Mesenchymal stem cell (in vitro differentiated cells and primary cell): ENCODE data around the gene KIF9.

Source experiments
- DNase-seq: peaks from one replicate; pipeline ENCODE4 v3.0.0-alpha.2; 2013
- H2AFZ ChIP-seq: one replicate; pipeline ENCODE4 v1.6.1; 2013; ENCODE audit warnings: low read depth, mild to moderate bottlenecking, control low read depth, inconsistent platforms, low read length, moderate library complexity
- H2AK5ac ChIP-seq: 2 replicates; pipeline ENCODE4 v1.6.1; 2013; ENCODE audit warnings: low read length, moderate library complexity, mild to moderate bottlenecking, inconsistent platforms; ENCODE audit not compliant: severe bottlenecking
- H2BK120ac ChIP-seq: one replicate; pipeline ENCODE4 v1.6.1; 2013; ENCODE audit warnings: low read depth, mild to moderate bottlenecking, inconsistent platforms, low read length, moderate library complexity
- H2BK12ac ChIP-seq, 2 experiments: one replicate each; pipeline ENCODE4 v1.6.1; 2013; ENCODE audit warnings: inconsistent platforms in 2 of 2, low read length in 2 of 2, mild to moderate bottlenecking in 2 of 2, moderate library complexity in 2 of 2, control low read depth in 1 of 2
- H2BK15ac ChIP-seq: one replicate; pipeline ENCODE4 v1.6.1; 2013; ENCODE audit warnings: mild to moderate bottlenecking, low read depth, inconsistent platforms; ENCODE audit not compliant: poor library complexity, severe bottlenecking
- H2BK5ac ChIP-seq: 2 replicates; pipeline ENCODE4 v1.6.1; 2013; ENCODE audit warnings: low read depth, mild to moderate bottlenecking, low read length, control low read depth, inconsistent platforms; ENCODE audit not compliant: poor library complexity, severe bottlenecking
- H3K14ac ChIP-seq, 2 experiments: one replicate each; pipeline ENCODE4 v1.6.1; 2013; ENCODE audit warnings: inconsistent platforms in 2 of 2, low read length in 2 of 2, control low read depth in 1 of 2, mild to moderate bottlenecking in 1 of 2, moderate library complexity in 1 of 2
- H3K18ac ChIP-seq, 2 experiments: one replicate each; pipeline ENCODE4 v1.6.1; 2013; ENCODE audit warnings: inconsistent platforms in 2 of 2, low read length in 2 of 2, control low read depth in 1 of 2, low read depth in 1 of 2, mild to moderate bottlenecking in 1 of 2
- H3K23ac ChIP-seq, 2 experiments: one replicate each; pipeline ENCODE4 v1.6.1; 2013; ENCODE audit warnings: inconsistent platforms in 2 of 2, low read length in 2 of 2, mild to moderate bottlenecking in 2 of 2, moderate library complexity in 2 of 2, control low read depth in 1 of 2
- H3K27ac ChIP-seq: 2 replicates; pipeline ENCODE4 v1.5.1; 2013; ENCODE audit warnings: mild to moderate bottlenecking, moderate library complexity, low read length, control low read depth, inconsistent platforms; ENCODE audit not compliant: poor library complexity, severe bottlenecking
- H3K27me3 ChIP-seq, 2 experiments: 2 replicates each; pipeline versions ENCODE4 v1.6.1 to v1.7.0; 2013; ENCODE audit warnings: low read length in 2 of 2, mild to moderate bottlenecking in 2 of 2, moderate library complexity in 2 of 2, control low read depth in 1 of 2, inconsistent platforms in 1 of 2; ENCODE audit not compliant: control insufficient read depth in 1 of 2, insufficient read depth in 1 of 2
- H3K36me3 ChIP-seq, 2 experiments: 2 replicates each; pipeline versions ENCODE4 v1.6.1 to v1.7.0; 2013; ENCODE audit warnings: low read length in 2 of 2, control low read depth in 1 of 2, inconsistent platforms in 1 of 2, low read depth in 1 of 2, mild to moderate bottlenecking in 1 of 2; ENCODE audit not compliant: insufficient read depth in 2 of 2, control insufficient read depth in 1 of 2
- H3K4ac ChIP-seq, 2 experiments: one replicate each; pipeline ENCODE4 v1.6.1; 2013; ENCODE audit warnings: inconsistent platforms in 2 of 2, low read length in 2 of 2, mild to moderate bottlenecking in 2 of 2, moderate library complexity in 2 of 2, control low read depth in 1 of 2, low read depth in 1 of 2
- H3K4me1 ChIP-seq: 2 replicates; pipeline ENCODE4 v1.6.1; 2013; ENCODE audit warnings: low read depth, low read length, control low read depth; ENCODE audit not compliant: control insufficient read depth, insufficient read depth
- H3K4me2 ChIP-seq: 2 replicates; pipeline ENCODE4 v1.6.1; 2013; ENCODE audit warnings: low read length, mild to moderate bottlenecking, inconsistent platforms; ENCODE audit not compliant: poor library complexity, severe bottlenecking
- H3K4me3 ChIP-seq, 2 experiments: 2 replicates each; pipeline versions ENCODE4 v1.5.1 to v1.7.0; 2013; ENCODE audit warnings: low read length in 2 of 2, mild to moderate bottlenecking in 2 of 2, control low read depth in 1 of 2, low read depth in 1 of 2; ENCODE audit not compliant: insufficient read depth in 1 of 2
- H3K79me1 ChIP-seq: replicated peaks from 2 replicates; pipeline ENCODE4 v1.6.1; 2013; ENCODE audit warnings: mild to moderate bottlenecking, control low read depth, low read length, inconsistent platforms; ENCODE audit not compliant: poor library complexity, severe bottlenecking
- H3K9ac ChIP-seq: 2 replicates; pipeline ENCODE4 v1.7.0; 2013; ENCODE audit warnings: mild to moderate bottlenecking, low read length, moderate library complexity
- H3K9me3 ChIP-seq: 2 replicates; pipeline ENCODE4 v1.7.0; 2013; ENCODE audit warnings: mild to moderate bottlenecking, low read length; ENCODE audit not compliant: control insufficient read depth
- H4K8ac ChIP-seq: one replicate; pipeline ENCODE4 v1.6.1; 2013; ENCODE audit warnings: inconsistent platforms, mild to moderate bottlenecking, low read length, moderate library complexity
- H4K91ac ChIP-seq: one replicate; pipeline ENCODE4 v1.6.1; 2013; ENCODE audit warnings: mild to moderate bottlenecking, low read length, inconsistent platforms
- WGBS: methylation state at CpG from one replicate; pipeline ENCODE4 v1.1.7; 2013; ENCODE audit warnings: mixed read lengths; 5-methylcytosine and 5-hydroxymethylcytosine counted together

The KIF9 gene

DNA sequence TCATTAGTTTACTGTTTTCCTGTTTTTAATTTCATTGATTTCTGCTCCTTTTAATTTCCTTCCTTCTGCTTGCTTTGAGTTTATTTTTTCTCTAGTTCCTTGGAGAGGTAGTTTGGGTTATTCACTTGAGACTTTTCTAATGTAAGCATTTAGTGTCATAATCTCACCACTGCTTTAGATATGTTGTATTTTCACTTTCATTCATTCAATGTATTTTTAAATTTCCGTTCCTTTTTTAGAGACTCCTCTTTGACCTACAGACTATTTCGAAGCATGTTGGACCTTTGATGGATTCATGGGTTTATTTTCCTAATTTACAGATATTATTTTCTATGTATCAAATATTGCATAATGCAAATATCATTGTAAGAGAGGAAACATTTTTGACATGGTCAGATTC lies 23.4 kb upstream of the KIF9 start:
- no peak overlapping the region for H2BK5ac ChIP-seq
- no peak overlapping the region for H2BK120ac ChIP-seq
- H2AFZ ChIP-seq = no peak overlapping the region
- no peak overlapping the region for H3K4ac ChIP-seq
- H3K18ac ChIP-seq = no peak overlapping the region
- no peak overlapping the region for H2AK5ac ChIP-seq
- H3K36me3 ChIP-seq = peaks cover 4 to 31% of the 10 kb centered on the region in 2 experiments
- H3K4me1 ChIP-seq = peaks cover 3% of the 10 kb centered on the region
- no peak overlapping the region for H3K4me3 ChIP-seq
- no peak overlapping the region for H2BK12ac ChIP-seq
- no peak overlapping the region for H3K4me2 ChIP-seq
- H3K79me1 ChIP-seq = peaks cover 17% of the 10 kb centered on the region
- H3K23ac ChIP-seq = no peak overlapping the region
- no peak overlapping the region for H3K14ac ChIP-seq
- no CpG with 5 or more reads among the region's 2 CpGs for WGBS
- no peak overlapping the region for H4K8ac ChIP-seq
- H3K9ac ChIP-seq = no peak overlapping the region
- no peak overlapping the region for H2BK15ac ChIP-seq
- no peaks in the 10 kb centered on the region for H3K9me3 ChIP-seq
- no peak overlapping the region for H4K91ac ChIP-seq
- H3K27ac ChIP-seq = no peak overlapping the region
- no peak for DNase-seq
- H3K27me3 ChIP-seq = no peaks in the 10 kb centered on the region

DNA sequence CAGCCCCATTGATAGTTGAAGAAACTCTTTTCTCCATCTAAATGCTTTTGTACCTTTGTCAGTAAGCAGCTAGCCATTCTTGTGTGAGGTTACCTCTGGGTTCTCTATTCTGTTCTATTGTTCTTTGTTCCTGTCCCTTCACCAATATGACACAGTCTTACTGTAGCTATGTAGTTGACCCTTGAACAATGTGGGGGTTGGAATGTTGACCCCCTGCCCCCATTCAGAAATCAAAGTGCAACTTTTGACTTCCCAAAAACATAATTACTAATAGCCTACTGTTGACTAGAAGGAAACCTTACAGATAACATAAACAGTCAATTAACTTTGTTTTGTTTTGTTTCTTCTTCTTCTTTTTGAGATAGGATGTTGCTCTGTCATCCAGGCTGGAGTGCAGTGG lies 18.9 kb upstream of the KIF9 start:
- Histone ChIP-seq H3K4me1 (no peaks in the 10 kb centered on the region), H2BK5ac (no peak overlapping the region), H2BK12ac (no peak overlapping the region), H4K8ac (no peak overlapping the region), H3K14ac (no peak overlapping the region), H3K27ac (no peak overlapping the region), H3K4me2 (no peak overlapping the region), H2AK5ac (no peak overlapping the region), H4K91ac (no peak overlapping the region), H2BK120ac (no peak overlapping the region), H3K36me3 (peaks cover 4 to 27% of the 10 kb centered on the region in 2 experiments), H3K9me3 (no peaks in the 10 kb centered on the region), H3K4ac (no peak overlapping the region), H2BK15ac (no peak overlapping the region), H2AFZ (no peak overlapping the region), H3K4me3 (no peak overlapping the region), H3K27me3 (no peaks in the 10 kb centered on the region), H3K18ac (no peak overlapping the region), H3K23ac (no peak overlapping the region), H3K79me1 (peaks cover 35% of the 10 kb centered on the region), H3K9ac (no peak overlapping the region)
- no peak for DNase-seq

DNA sequence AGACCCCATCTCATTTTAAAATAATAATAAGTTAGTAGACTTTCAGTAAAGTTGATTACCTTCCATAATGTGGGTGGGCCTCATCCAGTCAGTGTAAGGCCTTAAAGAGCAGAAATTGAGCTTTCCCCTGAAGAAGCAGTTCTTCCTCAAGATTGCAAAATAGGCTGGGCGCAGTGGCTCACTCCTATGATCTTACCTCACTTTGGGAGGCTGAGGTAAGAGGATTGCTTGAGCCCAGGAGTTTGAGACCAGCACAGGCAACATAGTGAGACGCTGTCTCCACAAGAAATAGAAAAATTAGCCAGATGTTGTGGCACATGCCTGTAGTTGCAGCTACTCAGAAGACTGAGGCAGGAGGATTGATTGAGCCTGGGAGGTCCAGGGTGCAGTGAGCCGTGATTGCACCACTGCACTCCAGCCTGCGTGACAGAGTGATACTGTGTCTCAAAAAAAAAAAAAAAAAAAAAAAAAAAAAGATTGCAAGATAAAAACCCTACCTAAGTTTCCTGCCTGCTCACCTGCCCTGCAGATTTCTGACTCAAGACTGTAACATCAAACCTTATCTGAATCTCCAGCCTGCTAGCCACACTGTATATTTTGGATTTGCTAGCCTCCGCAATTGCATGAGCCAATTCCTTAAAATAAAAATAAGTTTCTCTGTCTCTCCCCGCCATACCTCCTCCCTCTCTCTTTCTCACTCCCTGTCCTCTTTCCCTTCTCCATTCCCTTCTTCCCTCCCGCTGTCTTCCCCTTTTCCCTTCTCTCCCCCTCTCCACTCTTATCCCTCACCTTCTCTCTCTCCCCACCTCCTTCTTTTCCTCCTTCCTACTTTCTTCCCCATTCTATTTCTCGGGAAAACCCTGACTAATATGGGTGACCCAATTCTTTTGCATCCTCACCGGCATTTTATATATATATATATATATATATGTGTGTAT lies 17.1 kb upstream of the KIF9 start:
- H3K4ac ChIP-seq = no peak overlapping the region
- WGBS = 95% methylated on average over 7 of the region's 9 CpGs
- H3K36me3 ChIP-seq = peaks cover 4 to 29% of the 10 kb centered on the region in 2 experiments
- no peak for DNase-seq
- no peak overlapping the region for H2BK5ac ChIP-seq
- no peak overlapping the region for H2AFZ ChIP-seq
- no peak overlapping the region for H3K23ac ChIP-seq
- no peak overlapping the region for H3K18ac ChIP-seq
- H2BK12ac ChIP-seq = no peak overlapping the region
- H3K9ac ChIP-seq = no peak overlapping the region
- H2BK120ac ChIP-seq = no peak overlapping the region
- H3K14ac ChIP-seq = no peak overlapping the region
- H2BK15ac ChIP-seq = no peak overlapping the region
- H3K9me3 ChIP-seq = no peaks in the 10 kb centered on the region
- no peaks in the 10 kb centered on the region for H3K4me1 ChIP-seq
- no peaks in the 10 kb centered on the region for H3K27me3 ChIP-seq
- H3K4me2 ChIP-seq = no peak overlapping the region
- H3K79me1 ChIP-seq = peaks cover 44% of the 10 kb centered on the region
- H3K27ac ChIP-seq = no peak overlapping the region
- H3K4me3 ChIP-seq = no peak overlapping the region
- H2AK5ac ChIP-seq = no peak overlapping the region
- H4K91ac ChIP-seq = no peak overlapping the region
- no peak overlapping the region for H4K8ac ChIP-seq

DNA sequence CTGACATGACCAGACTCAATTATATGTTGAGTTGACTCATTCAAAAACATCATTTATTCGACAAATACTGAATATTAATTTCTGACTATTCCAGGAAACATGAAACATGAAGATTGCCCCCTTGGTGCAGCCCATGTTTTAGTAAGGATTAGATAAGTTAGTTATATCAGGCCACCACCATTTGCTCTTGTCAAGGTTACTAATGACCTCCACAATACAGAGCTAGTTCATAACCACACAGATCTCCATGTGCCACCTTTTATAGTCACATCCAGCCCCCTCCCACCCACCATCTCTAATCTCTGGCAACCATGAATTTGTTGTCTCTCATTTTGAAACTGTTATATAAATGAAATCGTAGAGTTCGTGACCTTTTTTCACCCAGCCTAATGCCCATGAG lies 15.8 kb upstream of the KIF9 start:
- Histone ChIP-seq H3K18ac (no peak overlapping the region), H3K23ac (no peak overlapping the region), H2BK12ac (no peak overlapping the region), H4K91ac (no peak overlapping the region), H3K36me3 (peaks cover 4 to 30% of the 10 kb centered on the region in 2 experiments), H2BK5ac (no peak overlapping the region), H2AFZ (no peak overlapping the region), H2BK120ac (no peak overlapping the region), H3K9me3 (no peaks in the 10 kb centered on the region), H3K27me3 (no peaks in the 10 kb centered on the region), H3K27ac (no peak overlapping the region), H3K4ac (no peak overlapping the region), H3K4me3 (no peak overlapping the region), H3K9ac (no peak overlapping the region), H3K4me1 (no peaks in the 10 kb centered on the region), H3K14ac (no peak overlapping the region), H2BK15ac (no peak overlapping the region), H4K8ac (no peak overlapping the region), H3K4me2 (no peak overlapping the region), H3K79me1 (peaks cover 41% of the 10 kb centered on the region), H2AK5ac (no peak overlapping the region)
- no peak for DNase-seq
- no CpG with 5 or more reads among the region's 3 CpGs for WGBS
